T follicular helper cell (primary cell): Measurements from ENCODE around the gene ANK2.

ENCODE experiments used
- DNase-seq: peaks from one replicate; pipeline ENCODE4 v3.0.0-alpha.2; 2020; ENCODE audit warnings: low read depth
- total RNA-seq, 2 experiments: gene quantifications; one replicate each; lab custom pipeline; 2026; lab: John Stamatoyannopoulos, UW

Gene ANK2
- 0.48 to 0.56 reads per million in 2 experiments for total RNA-seq

DNA sequence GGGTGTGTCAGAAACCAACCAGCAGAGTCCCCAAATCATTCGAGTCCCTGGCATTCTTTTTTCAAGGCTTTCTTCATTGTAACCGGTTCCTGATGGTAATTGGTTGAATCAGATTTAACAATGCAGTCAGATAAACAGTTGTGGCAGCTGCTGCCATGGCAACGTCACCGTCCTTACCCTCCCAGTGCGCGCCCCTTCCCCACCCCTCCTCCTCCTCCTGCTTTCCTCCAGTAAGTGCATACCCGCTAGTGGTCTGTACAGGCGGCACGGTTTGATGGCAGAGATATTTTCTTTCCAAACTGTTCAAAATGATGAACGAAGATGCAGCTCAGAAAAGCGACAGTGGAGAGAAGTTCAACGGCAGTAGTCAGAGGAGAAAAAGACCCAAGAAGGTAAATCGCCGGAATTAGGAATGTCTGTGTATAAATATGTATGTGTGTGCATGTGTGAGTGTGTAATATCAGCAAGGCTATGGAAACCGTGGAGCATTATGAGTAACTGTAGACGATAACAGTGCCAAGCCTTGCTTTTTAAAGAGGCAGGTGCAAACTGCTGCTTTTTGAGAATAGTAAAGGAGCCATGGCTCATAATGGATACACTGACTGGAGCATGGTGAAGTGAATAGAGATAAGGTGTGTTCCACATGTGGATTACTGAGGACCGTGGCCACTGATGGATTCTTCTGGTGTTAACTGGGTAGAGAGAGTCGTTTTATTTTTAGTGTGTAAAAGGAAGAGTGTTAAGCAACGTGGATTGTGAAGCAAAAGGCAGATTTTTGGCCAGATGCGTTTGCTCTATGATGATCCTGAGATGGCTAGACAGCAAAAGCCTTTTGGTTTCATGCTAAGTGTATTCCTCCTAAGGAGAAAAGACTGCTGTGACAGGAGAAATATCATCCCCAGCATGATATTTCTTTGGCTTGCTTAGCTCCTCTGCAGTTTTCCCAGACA is at the start of gene ANK2:
TSS of gene ANK2 (plus strand) at position 233 of the 950 bp plus-strand sequence. CDS start at position 309, 76 bp downstream.
- DNase-seq = no peak

DNA sequence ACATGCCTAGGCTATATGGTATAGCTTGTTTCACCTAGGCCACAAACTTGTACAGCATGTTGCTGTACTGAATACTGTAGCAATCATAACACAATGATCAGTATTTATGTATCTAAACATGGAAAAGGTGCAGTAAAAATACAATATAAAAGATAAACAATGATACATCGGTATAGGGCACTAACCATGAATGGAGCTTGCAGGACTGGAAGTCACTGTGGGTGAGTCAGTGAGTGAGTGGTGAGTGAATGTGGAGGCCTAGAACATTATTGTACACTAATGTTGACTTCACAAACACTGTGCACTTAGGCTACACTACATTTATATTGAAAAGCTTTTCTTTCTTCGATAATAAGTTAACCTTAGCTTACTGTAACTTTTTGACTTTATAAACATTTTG is 45.6 kb upstream of the ANK2 start:
- no peak for DNase-seq

DNA sequence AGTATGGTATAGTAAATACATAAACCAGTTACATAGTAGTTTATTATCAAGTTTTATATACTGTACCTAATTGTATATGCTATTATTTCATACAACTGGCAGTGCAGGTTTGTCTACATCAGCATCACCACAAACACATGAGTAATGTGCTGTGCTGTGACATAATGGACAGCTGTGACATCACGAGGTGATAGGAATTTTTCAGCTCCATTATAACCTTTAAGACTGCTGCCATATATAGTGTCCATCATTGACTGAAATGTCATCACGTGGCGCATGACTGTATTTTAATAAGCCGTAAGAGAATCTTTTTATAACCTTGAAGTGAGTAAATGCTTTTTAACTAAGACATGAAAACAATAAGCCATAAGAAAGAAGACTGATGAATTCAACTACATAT is 44.8 kb upstream of the ANK2 start:
- no peak for DNase-seq

DNA sequence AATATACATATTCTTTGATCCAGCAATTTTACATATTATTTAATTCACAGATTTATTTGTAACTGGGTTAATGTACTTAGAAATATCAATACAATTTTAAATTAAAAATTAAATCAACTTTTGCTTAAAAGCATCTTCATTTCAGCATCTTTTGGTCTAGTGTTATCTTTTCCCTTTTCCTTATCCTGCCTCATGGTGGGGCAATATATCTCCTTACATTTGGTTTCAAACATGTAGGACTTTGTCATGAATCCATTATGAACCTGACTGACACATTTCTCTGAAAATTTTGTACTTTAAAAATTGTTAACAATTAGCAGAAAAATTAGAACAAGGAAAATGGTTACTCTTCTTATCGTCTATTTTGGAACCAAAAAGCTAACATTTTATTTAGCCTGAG is 42.8 kb upstream of the ANK2 start:
- DNase-seq = no peak

DNA sequence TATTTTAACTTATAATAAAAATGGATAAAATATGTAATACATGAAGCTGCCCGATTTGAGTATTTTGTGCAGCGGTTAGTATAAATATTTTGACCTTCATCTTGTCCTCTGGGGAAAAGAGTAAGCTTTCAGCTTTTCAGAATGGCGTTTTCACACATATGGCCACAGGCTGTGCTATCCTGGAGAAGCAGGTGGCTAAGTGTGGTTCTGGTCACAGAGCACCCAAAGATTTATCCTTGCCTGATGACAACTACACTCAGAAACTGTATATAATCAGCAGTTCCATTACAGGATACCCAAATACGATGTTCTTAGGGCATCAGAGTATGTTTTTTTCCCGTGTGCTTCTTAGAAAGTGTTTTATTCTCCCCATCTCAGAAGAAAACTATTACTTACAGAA is 42.3 kb upstream of the ANK2 start:
- no peak for DNase-seq

DNA sequence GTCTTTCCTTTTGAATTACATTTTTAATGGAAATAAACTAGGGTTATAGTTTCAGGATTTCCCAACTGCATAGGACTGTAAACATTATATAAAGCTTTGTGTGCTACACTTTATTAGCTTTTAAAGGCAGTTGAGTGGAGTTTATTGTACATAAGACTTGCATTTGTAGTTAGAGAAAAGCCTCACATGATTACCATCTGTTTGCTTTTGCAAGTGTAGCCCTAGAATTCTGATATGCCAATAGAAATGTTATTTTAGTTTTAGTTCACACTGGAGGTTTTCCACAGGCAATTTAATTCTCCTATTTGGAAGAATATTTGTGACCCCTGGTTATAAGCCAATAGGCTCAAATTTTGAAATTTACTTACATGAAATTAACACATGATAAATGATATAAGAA is 41.3 kb upstream of the ANK2 start:
- no peak for DNase-seq

DNA sequence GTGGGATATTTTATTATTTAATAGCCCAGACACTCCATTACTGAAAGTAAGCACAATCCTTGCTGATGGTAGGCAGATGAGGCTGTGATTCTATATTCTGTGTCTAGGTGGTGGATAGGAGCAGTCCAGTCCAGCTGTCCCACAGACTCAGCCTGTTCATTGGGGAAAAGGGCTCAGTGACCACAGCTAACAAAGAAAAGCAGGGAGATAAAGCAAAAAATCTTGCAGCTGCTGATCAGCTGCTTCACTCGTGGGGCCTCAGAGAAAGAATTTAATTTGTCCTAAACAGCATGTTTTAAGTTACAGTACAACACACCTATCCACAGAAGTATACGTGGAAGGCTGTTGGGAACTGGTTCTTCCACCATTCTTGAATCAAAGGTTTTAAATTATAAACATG is 40.7 kb upstream of the ANK2 start:
- DNase-seq = no peak

DNA sequence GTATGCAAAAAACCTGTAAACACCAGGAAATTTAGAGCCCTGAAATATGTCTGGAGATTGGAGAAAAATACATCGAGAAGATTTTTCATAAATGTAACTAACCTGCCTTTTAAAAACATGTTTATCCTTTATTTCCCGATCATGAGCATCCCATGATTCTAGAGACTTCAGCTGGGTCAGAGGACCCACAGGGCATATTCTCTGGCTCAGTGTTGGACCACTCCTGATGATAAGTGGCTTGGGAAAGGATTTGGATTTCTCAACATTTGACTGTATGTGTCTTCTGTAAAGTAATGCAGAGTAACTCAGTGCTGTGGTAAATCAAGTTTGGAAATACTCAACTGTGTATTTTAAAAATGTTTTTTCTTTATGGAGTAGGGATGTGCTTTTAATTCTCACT is 40.0 kb upstream of the ANK2 start:
- DNase-seq = no peak

DNA sequence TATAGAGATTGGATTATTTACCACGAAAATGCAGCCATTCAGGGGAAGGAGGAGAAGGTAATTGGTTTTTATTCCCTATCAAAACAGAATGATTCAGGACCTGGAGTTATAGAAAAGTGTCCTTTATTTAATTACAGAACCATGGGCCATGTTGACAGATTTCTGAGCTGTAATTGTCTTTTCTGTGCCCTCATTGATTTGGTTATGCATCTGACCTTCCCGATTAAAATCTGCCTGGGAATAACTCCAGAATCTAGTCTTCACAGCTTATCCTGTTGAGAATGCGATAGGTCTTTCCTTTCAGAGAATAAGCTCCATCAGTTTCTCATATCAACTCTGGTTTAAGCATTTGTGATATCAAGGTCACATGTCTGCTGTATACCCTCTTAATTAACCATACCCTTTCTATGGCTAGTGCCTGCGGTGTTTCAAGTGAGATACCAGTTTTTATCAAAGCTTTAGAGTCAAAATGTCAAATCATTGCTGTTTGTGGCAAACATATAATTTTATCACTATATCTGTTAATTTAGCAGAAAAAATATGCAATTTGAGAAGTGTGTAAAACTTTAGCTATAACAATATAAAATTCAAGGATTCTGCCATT is 37.2 kb upstream of the ANK2 start:
- DNase-seq = no peak

DNA sequence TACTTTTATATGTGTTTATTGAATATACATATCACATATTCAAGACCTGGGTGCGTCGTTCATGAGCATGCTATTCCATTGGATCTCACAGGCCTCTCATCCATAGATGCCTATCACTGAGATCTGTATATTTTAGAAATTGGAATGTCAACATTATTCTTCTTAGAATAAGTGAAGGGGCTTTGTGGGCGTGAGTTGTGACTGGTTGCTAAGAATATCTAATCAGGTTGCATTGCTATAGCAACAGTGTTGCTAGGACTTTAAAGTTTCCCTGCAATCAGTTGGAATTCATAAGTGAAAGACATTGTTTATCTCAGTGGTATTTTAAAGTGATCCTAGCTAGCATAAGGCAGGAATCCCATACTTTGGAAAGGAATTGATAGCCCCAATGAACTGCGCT is 36.7 kb upstream of the ANK2 start:
- no peak for DNase-seq

DNA sequence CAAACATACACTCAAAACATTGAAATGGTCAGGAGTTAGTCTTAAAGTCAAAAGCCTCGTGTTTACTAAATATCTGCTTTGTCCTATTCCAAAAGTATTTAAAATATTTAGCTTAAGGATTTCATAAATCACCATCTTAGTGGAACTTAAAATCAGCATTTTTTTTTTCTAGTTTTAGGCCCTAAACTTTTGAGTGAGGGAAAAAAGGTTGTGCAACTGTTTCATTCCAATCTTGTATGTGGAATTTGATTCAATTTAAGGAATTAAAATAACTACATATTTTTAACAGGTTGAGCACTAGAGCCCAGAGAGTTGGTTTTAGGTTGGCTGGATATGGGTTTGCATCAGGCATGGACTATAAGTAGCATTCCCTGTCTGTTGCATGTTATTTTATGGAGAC is 35.7 kb upstream of the ANK2 start:
- DNase-seq = no peak

DNA sequence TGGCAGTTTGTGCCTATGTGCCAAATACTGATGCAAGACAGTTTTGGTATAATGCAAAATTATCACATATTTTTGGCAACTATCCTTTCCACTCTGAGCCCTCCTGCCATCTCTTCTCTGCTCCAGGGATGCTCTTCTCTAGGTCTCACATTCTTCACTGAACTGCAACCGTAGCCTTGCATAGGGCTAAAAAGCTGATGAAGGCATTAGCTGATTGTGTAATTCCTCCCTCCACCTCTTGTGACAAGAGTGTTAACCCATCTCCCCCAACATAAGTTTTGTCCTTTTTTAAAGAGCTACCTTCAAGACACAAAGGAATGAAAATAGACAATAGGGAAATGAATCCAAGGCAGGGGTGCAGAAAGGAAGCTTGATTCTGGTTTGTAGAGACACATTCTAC is 33.1 kb upstream of the ANK2 start:
- DNase-seq = no peak

DNA sequence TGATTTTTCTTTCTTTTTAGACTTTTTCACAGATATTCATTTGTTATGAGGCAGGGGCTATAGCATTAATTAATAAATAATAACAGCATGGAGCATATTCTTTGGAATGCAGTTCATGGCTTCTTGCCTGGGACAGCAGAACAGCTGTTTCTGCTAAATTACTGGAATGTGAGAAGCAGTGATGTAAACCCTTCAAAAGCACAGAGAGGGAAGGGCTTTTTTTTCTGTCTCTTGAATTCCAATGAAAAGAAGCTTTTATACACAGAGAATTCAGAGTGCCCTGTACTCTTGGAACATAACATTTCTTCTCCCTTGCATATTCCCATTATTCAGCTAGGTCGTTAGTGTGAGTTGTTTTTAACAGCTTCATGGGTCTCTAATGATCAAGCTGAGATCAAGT is 28.5 kb upstream of the ANK2 start:
- no peak for DNase-seq

DNA sequence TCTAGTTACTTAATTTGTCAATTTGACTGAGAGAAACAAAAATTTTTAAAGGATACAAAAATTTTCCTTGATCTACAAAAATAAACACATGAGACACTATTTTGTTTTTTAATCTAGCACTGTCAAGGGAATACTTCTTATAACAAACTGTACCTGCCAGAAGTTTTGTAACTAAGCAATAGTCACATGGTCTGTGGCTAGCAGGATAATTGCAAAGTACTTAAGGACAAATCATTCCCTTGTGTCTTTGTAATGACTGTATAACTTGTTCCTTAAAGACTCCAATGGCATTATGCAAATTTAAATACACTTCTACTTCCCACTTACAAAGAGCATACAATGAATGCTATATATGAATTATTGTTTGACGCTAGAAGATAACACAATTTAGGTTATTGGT is 25.1 kb upstream of the ANK2 start:
- no peak for DNase-seq

DNA sequence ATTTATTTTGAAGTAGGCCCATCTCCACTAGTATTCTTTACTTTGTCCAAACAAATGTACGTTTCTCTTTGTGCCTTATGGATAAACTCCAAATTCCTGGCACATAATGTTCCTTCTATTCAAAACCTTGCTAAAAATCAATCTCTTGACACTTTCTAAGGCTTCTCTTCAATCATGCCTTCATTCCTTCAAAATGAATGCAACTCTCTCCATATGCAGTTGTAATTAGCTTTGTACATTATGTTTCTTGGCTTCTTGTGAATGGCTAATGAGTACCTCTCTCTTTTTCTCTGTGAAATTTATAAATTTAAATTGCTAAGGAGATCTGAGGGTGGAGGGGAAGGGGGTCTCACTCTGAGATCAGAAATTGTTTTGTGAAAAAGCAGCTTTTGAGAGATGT is 24.0 kb upstream of the ANK2 start:
- DNase-seq = no peak

DNA sequence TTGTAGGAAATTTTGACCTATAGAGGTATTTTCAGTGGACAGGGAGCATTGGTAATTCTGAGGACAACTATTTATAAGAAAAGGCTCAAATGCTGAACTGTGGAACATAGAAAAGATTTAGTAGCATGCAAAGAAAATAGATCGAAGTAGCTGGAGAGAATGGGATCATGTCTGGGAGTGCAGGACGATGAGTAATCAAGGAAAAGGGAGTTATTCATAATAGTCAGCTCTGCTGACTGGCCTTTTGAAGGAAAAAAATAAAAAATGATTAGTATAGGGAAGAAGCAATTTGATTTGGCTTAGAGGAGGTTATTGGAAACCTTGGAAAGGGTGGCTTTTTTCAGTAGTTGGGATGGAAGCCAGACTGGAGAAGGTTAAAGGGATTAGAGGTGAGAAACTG is 22.9 kb upstream of the ANK2 start:
- no peak for DNase-seq

DNA sequence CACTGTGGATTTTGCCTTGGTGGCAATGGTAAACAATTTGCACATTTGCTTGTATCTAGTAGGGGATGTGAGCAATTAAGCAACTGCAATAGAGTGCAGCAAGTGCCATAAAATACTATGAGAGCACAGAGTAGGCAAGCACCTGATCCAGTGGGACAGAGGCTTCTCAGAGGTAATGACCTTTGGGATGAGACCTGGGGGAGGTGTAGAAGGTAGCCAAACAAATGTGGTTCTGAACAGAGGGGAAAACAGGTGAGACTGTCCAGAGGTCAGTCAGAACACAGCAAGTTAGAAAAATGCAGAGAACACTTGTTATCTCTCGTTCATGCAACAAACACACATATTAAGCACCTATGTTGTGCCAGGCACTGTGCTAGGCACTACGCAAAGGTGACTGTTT is 21.4 kb upstream of the ANK2 start:
- no peak for DNase-seq

DNA sequence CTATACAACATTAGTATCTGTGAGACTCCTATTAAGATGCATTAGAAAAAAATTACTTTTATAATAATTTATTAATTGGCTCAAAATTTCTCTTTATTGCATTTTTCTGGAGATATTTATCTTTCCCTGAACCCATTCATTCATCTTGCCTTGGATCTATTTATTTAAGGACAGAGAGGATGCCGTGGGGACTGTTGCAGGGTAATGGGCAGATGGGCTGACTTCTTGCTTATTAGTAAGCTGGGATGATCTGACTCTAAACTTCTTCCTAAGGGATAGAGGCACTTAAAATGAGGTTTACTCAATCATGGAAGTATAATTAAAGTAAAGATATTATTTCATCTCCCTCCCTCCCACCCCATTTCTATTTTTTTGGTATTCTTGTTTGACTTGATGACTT is 18.2 kb upstream of the ANK2 start:
- no peak for DNase-seq

DNA sequence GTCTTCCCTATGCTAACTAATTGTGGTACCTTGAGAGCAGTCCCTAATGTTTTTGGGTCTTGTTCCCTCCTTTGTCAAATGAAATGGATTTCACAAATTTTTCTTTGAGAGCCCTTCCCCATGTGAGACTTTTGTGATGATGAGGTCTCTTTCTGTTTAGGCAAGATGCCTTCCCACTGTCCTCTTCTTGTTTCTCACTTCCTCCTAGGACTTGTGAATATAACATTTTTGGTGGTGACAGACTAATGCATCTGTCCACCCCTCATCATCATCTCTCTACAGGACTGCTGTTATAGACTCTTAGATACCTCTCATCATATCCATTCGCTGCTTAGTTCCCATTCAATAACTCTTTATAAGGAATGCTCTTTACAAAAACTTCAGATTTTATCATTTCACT is 8.7 kb upstream of the ANK2 start:
- no peak for DNase-seq

DNA sequence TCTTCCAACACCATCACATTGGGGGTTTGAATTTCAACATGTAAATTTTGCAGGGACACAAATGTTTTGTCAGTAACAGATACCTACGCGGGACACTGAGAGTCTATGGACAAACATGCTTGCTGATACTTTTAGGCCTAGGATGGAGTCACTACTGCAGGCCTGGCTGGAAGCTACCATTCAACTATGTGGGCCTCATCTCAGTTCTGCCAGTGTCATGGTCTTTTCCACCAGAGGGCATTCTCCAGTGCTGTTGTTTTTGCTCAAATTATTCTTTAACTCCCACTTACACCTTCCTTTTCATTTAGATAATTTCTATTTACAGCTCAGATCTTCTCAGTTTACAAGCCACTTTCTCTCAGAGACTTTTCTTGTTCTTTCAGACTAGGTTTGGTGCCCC is 7.0 kb upstream of the ANK2 start:
- DNase-seq = no peak

DNA sequence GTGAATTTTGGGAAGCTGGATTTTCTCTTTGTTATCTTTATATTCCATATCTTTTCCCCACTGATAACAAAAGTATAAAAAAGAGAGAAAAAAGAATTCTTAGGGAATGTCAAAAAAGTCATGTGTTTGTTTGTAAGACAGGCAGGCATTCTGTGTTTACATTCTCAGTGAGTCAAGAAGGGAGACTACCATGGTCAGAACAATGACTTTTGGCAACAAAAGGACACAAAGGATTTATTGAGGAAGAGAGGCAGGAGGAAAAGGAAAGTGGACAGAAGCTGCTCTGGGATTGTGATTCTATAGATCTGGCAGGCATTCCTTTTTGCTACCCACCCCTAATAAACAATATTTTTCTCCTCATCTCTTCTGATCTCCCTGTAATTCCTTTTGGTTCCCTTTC is 5.9 kb upstream of the ANK2 start:
- DNase-seq = no peak

DNA sequence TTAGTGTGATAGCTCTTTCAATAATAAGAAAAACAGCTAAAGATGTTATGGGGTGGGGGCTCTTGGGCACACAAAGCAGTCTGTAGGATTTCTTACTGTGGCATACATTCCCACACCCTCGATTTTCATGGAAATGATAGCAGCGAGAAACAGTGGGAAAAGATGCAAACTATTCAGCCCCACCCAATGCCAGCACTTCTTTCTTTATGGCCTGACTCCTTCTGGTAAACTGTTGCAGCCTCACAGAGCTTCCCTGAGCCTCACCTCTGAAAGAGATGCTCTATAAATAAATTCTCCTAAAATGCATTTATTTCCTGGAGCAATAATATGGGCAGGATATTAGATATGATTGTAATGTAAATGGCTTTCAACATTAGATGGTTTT is 910 bp downstream of the ANK2 start:
- DNase-seq = no peak

DNA sequence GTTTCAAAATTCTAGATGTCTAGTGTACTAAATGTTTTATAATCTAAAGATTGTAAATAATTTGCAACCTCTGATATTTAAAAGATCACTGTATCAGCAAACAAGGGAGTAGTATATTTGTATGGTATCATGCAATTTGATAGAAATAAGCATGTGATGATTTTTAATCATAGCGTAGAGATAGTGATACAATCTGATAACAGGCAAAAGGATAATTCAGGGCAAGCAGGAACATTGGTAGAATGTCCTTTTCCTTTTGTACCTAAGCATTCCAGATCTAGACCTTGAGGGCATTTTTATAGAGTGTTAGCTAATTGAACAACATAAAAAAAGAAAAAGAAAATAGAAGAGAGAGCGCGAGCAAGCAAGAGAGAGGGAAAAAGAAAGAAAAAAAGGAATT is 1.4 kb downstream of the ANK2 start:
- DNase-seq = no peak

DNA sequence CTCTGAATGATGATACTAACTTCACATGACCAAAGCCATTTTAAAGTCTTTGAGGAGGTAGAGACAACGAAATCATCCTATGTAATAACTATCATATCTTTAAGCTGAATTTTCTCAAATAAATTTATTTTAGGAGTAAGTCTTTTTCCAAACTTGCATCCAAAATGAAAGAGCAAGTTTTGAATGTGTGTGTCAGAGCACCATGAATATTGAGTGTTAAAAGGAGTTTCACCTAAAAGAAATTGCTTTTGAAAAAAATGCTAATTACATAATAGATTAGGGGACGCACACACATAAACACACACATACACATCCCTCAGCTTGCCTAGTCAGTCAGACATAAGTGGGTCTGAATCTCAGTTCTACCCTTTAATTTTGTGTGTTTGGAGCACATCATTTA is 1.9 kb downstream of the ANK2 start:
- no peak for DNase-seq
